ENCODE measurements around the gene CUEDC1. TPM values are rescaled to one million over a fixed set of nuclear protein-coding genes. Genes with fewer than 3 reads are reported as not detected.

Gene CUEDC1
- total RNA-seq, 1 donor from 2014 or later, result 37.0 TPM

DNA sequence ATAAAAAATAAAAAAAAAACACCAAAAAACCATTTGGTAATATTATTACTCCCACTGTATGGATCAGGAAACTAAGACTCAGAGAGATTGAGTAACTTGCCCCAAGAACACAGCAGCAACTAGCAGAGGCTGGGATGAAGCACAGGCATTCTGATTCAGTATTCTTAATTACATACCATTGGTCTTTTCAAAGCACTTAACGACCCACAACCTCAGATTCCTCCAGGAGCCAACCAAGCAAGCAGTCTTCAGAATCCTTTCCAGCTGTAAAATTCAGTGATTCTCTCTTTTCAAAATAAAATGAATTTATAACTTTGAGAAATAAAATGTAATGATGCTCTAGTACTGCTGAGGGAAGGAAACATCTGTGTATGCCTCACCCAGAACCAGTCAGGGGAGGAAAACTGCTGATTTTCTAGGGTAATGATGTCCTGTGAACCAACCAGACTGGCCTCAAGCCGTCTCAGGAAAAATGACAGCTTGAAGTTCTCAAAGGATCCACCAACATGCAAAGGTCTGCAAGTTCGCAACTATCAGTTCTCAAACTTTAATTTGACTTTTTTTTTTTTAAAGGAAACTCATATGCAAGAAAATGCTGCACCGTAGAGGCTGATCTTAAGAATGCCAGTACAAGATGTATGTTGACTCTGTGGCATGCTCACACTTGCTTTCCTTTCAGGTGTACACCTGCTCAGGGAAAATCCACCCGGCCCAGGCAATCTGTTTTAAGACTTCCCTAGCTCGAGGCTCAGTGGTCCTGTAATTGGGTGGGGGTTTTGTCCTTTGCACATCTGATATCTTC, 9.0 kb downstream of the CUEDC1 start:
- Mint-ChIP-seq H3K4me1 (peaks cover 76% of the 10 kb centered on the region), H3K36me3 (no peaks in the 10 kb centered on the region), H3K4me3 (peak overlapping the region; percentile 20), H3K27ac (peak overlapping the region; percentile 91), H3K27me3 (ENCODE audit: low read depth) (no peaks in the 10 kb centered on the region), H3K9me3 (no peaks in the 10 kb centered on the region)
- TF ChIP-seq, protein P1, sequence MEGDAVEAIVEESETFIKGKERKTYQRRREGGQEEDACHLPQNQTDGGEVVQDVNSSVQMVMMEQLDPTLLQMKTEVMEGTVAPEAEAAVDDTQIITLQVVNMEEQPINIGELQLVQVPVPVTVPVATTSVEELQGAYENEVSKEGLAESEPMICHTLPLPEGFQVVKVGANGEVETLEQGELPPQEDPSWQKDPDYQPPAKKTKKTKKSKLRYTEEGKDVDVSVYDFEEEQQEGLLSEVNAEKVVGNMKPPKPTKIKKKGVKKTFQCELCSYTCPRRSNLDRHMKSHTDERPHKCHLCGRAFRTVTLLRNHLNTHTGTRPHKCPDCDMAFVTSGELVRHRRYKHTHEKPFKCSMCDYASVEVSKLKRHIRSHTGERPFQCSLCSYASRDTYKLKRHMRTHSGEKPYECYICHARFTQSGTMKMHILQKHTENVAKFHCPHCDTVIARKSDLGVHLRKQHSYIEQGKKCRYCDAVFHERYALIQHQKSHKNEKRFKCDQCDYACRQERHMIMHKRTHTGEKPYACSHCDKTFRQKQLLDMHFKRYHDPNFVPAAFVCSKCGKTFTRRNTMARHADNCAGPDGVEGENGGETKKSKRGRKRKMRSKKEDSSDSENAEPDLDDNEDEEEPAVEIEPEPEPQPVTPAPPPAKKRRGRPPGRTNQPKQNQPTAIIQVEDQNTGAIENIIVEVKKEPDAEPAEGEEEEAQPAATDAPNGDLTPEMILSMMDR (IDR thresholded peaks at IDR 0.05; ENCODE audit: unreplicated experiment), result no peak
- no peak for DNase-seq (ENCODE audit: low spot score in 2 of 2, unreplicated experiment in 2 of 2)

DNA sequence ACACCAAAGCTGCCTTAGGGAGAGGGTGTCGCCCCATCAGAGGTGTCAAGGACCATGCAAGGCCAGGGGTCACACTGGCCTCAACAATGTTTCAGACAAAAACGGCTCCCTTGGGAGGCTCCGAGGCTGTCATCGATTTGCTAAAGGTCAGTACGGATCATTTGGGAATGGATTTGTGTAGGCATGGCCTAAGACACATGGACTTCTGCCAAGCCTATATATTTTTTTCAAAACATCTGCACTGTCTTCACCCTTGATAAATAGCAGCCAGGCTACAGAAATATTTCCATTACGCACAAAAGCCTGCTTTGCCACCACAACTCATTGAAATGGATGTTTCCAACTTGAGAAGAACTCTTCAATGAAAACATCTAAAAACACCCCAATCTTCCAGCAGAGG, 10.3 kb downstream of the CUEDC1 start:
- no peak overlapping the region for H3K4me3 Mint-ChIP-seq
- TF ChIP-seq, protein P1 (IDR thresholded peaks at IDR 0.05; ENCODE audit: unreplicated experiment), result no peak
- H3K27me3 Mint-ChIP-seq (ENCODE audit: low read depth), result no peaks in the 10 kb centered on the region
- H3K27ac Mint-ChIP-seq, result peak overlapping the region; percentile 84
- DNase-seq (ENCODE audit: low spot score in 2 of 2, unreplicated experiment in 2 of 2), result no peak
- H3K9me3 Mint-ChIP-seq, result no peaks in the 10 kb centered on the region
- H3K36me3 Mint-ChIP-seq, result no peaks in the 10 kb centered on the region
- peaks cover 80% of the 10 kb centered on the region for H3K4me1 Mint-ChIP-seq

DNA sequence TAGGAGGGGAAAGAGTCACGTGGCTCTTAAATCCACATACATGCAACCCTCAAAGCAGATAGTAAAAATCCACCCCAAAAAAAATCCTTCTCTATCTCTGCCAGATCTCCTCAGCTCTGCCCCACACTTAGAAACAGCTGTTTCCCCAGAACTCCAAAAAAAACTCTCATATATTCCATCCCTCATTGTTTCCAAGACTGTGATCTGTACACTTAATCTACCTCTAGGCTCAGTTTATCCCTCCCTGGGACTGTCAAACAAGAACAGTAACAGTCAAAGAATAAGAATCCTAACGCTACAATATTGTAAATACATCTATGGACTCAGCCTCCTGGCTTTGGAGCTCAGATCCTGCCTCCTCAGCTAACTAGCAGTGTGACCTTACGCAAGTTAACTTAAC, 11.6 kb downstream of the CUEDC1 start:
- TF ChIP-seq, protein P1 (IDR thresholded peaks at IDR 0.05; ENCODE audit: unreplicated experiment), result no peak
- Mint-ChIP-seq H3K9me3 (no peaks in the 10 kb centered on the region), H3K4me3 (no peak overlapping the region), H3K36me3 (no peaks in the 10 kb centered on the region), H3K27ac (peak overlapping the region; percentile 39), H3K4me1 (peaks cover 72% of the 10 kb centered on the region), H3K27me3 (ENCODE audit: low read depth) (no peaks in the 10 kb centered on the region)
- no peak for DNase-seq (ENCODE audit: low spot score in 2 of 2, unreplicated experiment in 2 of 2)

DNA sequence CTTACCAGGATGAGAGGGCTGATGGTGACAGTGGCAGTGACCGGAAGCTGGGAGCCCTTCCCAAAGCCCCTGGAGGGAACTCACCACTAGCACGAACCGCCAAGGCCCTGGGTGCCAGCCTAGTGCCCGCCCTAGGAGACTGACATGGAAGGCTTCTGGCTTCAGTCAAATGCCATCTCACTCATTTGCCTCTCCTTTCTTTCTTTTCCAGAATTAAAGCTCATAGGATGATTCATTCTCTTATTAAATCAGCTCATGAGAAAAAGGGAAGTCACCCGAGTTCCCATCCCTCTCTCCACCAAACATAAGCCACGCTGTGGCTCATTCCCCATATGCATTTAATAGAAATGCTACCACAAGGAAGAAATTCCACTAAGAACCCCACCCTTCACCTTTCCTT, 12.1 kb downstream of the CUEDC1 start:
- TF ChIP-seq, protein P1 (IDR thresholded peaks at IDR 0.05; ENCODE audit: unreplicated experiment), result no peak
- Mint-ChIP-seq H3K4me1 (peaks cover 70% of the 10 kb centered on the region), H3K4me3 (no peak overlapping the region), H3K36me3 (no peaks in the 10 kb centered on the region), H3K27ac (peak overlapping the region; percentile 39), H3K9me3 (no peaks in the 10 kb centered on the region), H3K27me3 (ENCODE audit: low read depth) (no peaks in the 10 kb centered on the region)
- no peak for DNase-seq (ENCODE audit: low spot score in 2 of 2, unreplicated experiment in 2 of 2)

DNA sequence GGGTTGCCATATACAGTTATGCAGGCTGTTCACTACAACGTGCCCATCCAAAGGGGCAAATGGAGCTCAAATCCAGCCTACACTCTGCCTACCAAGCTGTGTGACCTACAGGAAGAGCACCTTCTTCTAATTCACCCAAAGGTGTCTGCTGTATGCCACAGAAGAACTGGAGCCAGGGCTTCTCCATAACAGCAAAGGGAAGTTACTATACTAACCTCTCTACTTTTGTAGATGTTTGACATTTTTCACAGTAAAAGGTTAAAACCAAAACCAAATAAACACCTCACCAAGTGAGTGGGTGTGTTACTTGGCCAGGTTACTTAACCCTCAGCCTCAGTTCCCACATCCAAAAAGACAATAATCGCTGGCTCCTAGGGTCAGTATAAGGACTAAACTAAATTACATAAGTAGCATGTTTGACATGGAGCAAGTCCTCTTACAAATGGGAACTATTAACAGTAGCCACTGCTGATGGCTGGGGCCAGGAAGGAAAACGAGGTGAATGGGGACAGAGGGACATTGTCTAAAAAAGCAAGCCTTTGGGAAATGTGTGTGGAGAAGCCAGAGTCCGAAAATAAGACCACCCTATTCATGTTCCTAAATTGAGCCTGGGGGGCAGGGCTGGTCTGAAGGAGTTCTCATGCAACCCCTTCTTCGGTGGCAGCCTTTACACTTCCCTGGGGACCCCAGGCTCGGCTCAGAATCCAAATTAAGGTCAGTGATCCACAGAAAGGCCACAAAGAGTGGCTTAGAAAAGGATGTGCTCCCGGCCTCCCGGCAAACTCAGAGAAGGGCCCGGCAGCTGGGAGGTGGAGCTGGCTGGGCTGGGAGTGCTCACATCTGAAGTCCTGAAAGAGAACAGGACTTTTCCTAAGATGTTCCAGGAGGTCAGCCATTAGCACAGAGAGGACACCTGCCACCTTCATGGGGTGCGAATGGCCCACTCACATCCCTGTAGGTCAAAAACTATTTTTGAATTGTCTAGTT, 13.5 kb downstream of the CUEDC1 start:
- DNase-seq (ENCODE audit: low spot score in 2 of 2, unreplicated experiment in 2 of 2), result no peak
- Mint-ChIP-seq H3K27ac (peak overlapping the region; percentile 59), H3K36me3 (no peaks in the 10 kb centered on the region), H3K27me3 (ENCODE audit: low read depth) (no peaks in the 10 kb centered on the region), H3K9me3 (no peaks in the 10 kb centered on the region), H3K4me1 (peaks cover 67% of the 10 kb centered on the region), H3K4me3 (no peak overlapping the region)
- TF ChIP-seq, protein P1 (IDR thresholded peaks at IDR 0.05; ENCODE audit: unreplicated experiment), result no peak

Measured in mesothelial cell of epicardium (in vitro differentiated cells).